Neural progenitor cell (in vitro differentiated cells): ENCODE measurements around the gene RAB37.

Source experiments
- EZH2phosphoT487 ChIP-seq: fragments of 200-600 bp; sonication (generic); IDR thresholded peaks from 2 replicates; pipeline ENCODE4 v1.6.1; 2017; ENCODE audit warnings: antibody characterized with exemption
- TF ChIP-seq, protein P1 (sequence below): fragments of 200-600 bp; sonication (generic); IDR thresholded peaks from 2 replicates; pipeline ENCODE4 v1.5.1; 2017; ENCODE audit warnings: antibody characterized with exemption, mild to moderate bottlenecking

DNA sequence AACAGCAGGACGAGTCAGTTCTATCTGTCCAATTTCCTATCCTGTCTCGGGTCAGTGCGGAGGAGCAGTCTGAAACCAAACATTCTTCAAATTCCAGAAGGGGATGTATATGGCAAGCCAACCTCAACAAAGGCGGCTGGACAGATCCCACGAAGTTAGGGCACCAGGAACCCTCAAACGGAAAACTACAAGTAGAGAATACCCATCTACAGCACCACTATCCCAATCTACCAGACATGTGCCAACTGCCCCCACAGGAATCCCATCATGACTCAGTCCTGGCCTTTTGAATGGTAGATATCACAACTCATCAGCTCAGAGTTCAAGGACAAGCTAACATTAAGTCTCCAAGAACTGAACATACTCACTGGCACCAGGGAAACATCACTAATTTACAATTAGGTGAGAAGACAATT lies 36.8 kb downstream of the RAB37 start:
- TF ChIP-seq, protein P1, sequence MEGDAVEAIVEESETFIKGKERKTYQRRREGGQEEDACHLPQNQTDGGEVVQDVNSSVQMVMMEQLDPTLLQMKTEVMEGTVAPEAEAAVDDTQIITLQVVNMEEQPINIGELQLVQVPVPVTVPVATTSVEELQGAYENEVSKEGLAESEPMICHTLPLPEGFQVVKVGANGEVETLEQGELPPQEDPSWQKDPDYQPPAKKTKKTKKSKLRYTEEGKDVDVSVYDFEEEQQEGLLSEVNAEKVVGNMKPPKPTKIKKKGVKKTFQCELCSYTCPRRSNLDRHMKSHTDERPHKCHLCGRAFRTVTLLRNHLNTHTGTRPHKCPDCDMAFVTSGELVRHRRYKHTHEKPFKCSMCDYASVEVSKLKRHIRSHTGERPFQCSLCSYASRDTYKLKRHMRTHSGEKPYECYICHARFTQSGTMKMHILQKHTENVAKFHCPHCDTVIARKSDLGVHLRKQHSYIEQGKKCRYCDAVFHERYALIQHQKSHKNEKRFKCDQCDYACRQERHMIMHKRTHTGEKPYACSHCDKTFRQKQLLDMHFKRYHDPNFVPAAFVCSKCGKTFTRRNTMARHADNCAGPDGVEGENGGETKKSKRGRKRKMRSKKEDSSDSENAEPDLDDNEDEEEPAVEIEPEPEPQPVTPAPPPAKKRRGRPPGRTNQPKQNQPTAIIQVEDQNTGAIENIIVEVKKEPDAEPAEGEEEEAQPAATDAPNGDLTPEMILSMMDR, result no peak
- TF ChIP-seq EZH2phosphoT487, result no peak
